Smooth muscle cell (in vitro differentiated cells): ENCODE data around the gene ANKRD6. TPM values are rescaled to one million over a fixed set of nuclear protein-coding genes. Genes with fewer than 3 reads are reported as not detected.

Experiments used
- DNase-seq: peaks from one replicate; lab custom pipeline; 2025; ENCODE audit not compliant: unreplicated experiment; lab: John Stamatoyannopoulos, UW
- H2AFZ ChIP-seq: fragments of 200-600 bp; sonication (generic); 2 replicates; pipeline ENCODE4 v1.6.0; 2016; ENCODE audit warnings: antibody characterized with exemption, low read depth, mild to moderate bottlenecking
- H3F3A ChIP-seq: fragments of 200-600 bp; sonication (generic); 2 replicates; pipeline ENCODE4 v1.6.0; 2017; ENCODE audit warnings: antibody characterized with exemption, low read depth
- H3K27ac ChIP-seq: fragments of 200-600 bp; sonication (generic); 2 replicates; pipeline ENCODE4 v1.5.1; 2016; ENCODE audit warnings: low read depth, mild to moderate bottlenecking
- H3K27me3 ChIP-seq: fragments of 200-600 bp; sonication (generic); 2 replicates; pipeline ENCODE4 v1.6.1; 2016; ENCODE audit warnings: low read depth, mild to moderate bottlenecking
- H3K36me3 ChIP-seq: fragments of 200-600 bp; sonication (generic); 2 replicates; pipeline ENCODE4 v1.5.1; 2016; ENCODE audit warnings: low read depth
- H3K4me1 ChIP-seq: fragments of 200-600 bp; sonication (generic); 2 replicates; pipeline ENCODE4 v1.5.1; 2016; ENCODE audit warnings: low read depth
- H3K4me2 ChIP-seq: fragments of 200-600 bp; sonication (generic); 2 replicates; pipeline ENCODE4 v1.6.0; 2016; ENCODE audit warnings: mild to moderate bottlenecking
- H3K4me3 ChIP-seq: fragments of 200-600 bp; sonication (generic); 2 replicates; pipeline ENCODE4 v1.5.1; 2016; ENCODE audit warnings: mild to moderate bottlenecking
- H3K79me2 ChIP-seq: fragments of 200-600 bp; sonication (generic); 2 replicates; pipeline ENCODE4 v1.6.0; 2016; ENCODE audit warnings: low read depth, mild to moderate bottlenecking
- H3K9ac ChIP-seq: fragments of 200-600 bp; sonication (generic); 2 replicates; pipeline ENCODE4 v1.6.0; 2016; ENCODE audit warnings: low read depth
- H3K9me3 ChIP-seq: fragments of 200-600 bp; sonication (generic); replicated peaks from 2 replicates; pipeline ENCODE4 v1.5.1; 2016; ENCODE audit warnings: low read depth
- H4K20me1 ChIP-seq: fragments of 200-600 bp; sonication (generic); 2 replicates; pipeline ENCODE4 v1.6.0; 2016; ENCODE audit warnings: low read depth
- WGBS: methylation state at CpG from one replicate; pipeline ENCODE4 v1.1.7; 2016; ENCODE audit warnings: low lambda C conversion rate; 5-methylcytosine and 5-hydroxymethylcytosine counted together
- polyA plus RNA-seq: library from polyadenylated mRNA; unstranded; fragments of >200 nt; fragmentation: Nextera tagmentation; extraction: Ambion mirVana; gene quantifications from 2 replicates; pipeline ENCODE4 v1.2.1, GENCODE V29; 2016
- total RNA-seq: library from RNA; depleted of rRNA; stranded (reverse); fragments of >200 nt; gene quantifications from 2 replicates; pipeline ENCODE4 v1.2.3, GENCODE V29; 2014
- TF ChIP-seq, protein P1 (sequence below): fragments of 200-600 bp; sonication (generic); IDR thresholded peaks from 2 replicates; pipeline ENCODE4 v1.5.1; 2017; ENCODE audit warnings: borderline replicate concordance, mild to moderate bottlenecking, antibody characterized with exemption; ENCODE audit not compliant: insufficient read depth, poor library complexity, severe bottlenecking

ANKRD6 gene
- total and polyA plus RNA-seq, 2 experiments from 2014 or later: 5.2 to 10.7 TPM

- peaks cover 8% of the 10 kb centered on the region for H3K4me1 ChIP-seq
These were observed 148.7 kb downstream of the ANKRD6 start for GRCh38 chr6:89581689-89582088.

DNA sequence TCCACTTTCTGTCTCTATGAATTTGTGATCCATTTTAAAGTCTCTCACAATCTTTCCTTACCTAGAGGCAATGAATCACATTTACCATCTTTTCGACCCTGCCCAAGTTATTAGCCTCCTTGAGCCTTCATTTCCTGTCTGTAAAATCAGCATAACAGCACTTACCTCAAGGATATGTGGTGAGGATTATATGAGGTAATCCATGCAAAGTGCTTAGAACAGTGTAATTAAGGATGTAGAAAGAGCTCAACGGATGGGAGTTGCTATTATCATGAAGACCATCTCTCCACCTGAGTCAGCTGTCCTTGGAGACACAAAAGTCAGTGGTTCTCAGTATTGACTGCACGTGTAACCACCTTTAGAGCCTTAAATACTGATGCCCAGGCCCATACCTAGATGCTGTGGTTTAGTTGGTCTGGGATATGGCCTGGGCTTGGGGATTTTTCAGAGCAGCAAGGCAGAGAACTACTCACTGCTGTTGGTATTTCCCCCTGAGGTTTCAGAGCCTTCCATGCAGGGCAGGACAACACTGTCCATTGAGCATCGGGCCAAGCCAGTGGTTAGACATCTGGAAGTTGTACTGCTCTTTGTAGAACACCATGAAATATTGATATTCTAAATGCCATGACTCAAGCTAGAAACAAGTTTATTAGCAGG lies 149.8 kb downstream of the ANKRD6 start:
- TF ChIP-seq, protein P1, sequence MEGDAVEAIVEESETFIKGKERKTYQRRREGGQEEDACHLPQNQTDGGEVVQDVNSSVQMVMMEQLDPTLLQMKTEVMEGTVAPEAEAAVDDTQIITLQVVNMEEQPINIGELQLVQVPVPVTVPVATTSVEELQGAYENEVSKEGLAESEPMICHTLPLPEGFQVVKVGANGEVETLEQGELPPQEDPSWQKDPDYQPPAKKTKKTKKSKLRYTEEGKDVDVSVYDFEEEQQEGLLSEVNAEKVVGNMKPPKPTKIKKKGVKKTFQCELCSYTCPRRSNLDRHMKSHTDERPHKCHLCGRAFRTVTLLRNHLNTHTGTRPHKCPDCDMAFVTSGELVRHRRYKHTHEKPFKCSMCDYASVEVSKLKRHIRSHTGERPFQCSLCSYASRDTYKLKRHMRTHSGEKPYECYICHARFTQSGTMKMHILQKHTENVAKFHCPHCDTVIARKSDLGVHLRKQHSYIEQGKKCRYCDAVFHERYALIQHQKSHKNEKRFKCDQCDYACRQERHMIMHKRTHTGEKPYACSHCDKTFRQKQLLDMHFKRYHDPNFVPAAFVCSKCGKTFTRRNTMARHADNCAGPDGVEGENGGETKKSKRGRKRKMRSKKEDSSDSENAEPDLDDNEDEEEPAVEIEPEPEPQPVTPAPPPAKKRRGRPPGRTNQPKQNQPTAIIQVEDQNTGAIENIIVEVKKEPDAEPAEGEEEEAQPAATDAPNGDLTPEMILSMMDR: no peak
- WGBS: 42% methylated on average over 4 of the region's 4 CpGs
- H3K4me1 ChIP-seq: peaks cover 8% of the 10 kb centered on the region

More at GRCh38 chr6:89581689-89582088, 148.7 kb downstream of the ANKRD6 start:
- Histone ChIP-seq H3K36me3 (no peaks in the 10 kb centered on the region), H3K9me3 (no peaks in the 10 kb centered on the region), H2AFZ (no peak overlapping the region), H3K27me3 (no peaks in the 10 kb centered on the region), H3K4me3 (no peak overlapping the region), H4K20me1 (no peaks in the 10 kb centered on the region), H3K4me2 (no peak overlapping the region), H3K79me2 (no peaks in the 10 kb centered on the region), H3K27ac (no peak overlapping the region), H3K9ac (no peak overlapping the region), H3F3A (peaks cover 12% of the 10 kb centered on the region)
- no peak for DNase-seq
- TF ChIP-seq, protein P1: no peak
- WGBS: 96% methylated on average over 4 of the region's 4 CpGs

GRCh38 chr6:89583559-89583958 lies 150.6 kb downstream of the ANKRD6 start:
- no peak overlapping the region for H3K4me3 ChIP-seq
- H3K27me3 ChIP-seq: no peaks in the 10 kb centered on the region
- TF ChIP-seq, protein P1: no peak
- no peaks in the 10 kb centered on the region for H3K36me3 ChIP-seq
- H3F3A ChIP-seq: peaks cover 12% of the 10 kb centered on the region
- peaks cover 8% of the 10 kb centered on the region for H3K4me1 ChIP-seq
- DNase-seq: no peak
- H4K20me1 ChIP-seq: no peaks in the 10 kb centered on the region
- 76% methylated on average over 2 of the region's 2 CpGs for WGBS
- no peak overlapping the region for H2AFZ ChIP-seq
- no peak overlapping the region for H3K4me2 ChIP-seq
- H3K9ac ChIP-seq: no peak overlapping the region
- peak overlapping the region; percentile 81 for H3K27ac ChIP-seq
- no peaks in the 10 kb centered on the region for H3K9me3 ChIP-seq
- no peaks in the 10 kb centered on the region for H3K79me2 ChIP-seq

More for the DNA sequence above, 149.8 kb downstream of the ANKRD6 start:
- H3K27me3 ChIP-seq: no peaks in the 10 kb centered on the region
- no peaks in the 10 kb centered on the region for H4K20me1 ChIP-seq
- H3K9ac ChIP-seq: no peak overlapping the region
- no peak overlapping the region for H3K4me2 ChIP-seq
- peak overlapping the region; percentile 20 for H3K27ac ChIP-seq
- no peak overlapping the region for H3K4me3 ChIP-seq
- H3K79me2 ChIP-seq: no peaks in the 10 kb centered on the region
- no peak overlapping the region for H2AFZ ChIP-seq
- H3F3A ChIP-seq: peaks cover 12% of the 10 kb centered on the region
- no peak for DNase-seq
- H3K9me3 ChIP-seq: no peaks in the 10 kb centered on the region
- H3K36me3 ChIP-seq: no peaks in the 10 kb centered on the region

GRCh38 chr6:89584539-89584938 lies 151.6 kb downstream of the ANKRD6 start:
- Histone ChIP-seq H3K27me3 (no peaks in the 10 kb centered on the region), H3K4me2 (peak overlapping the region; percentile 61), H4K20me1 (no peaks in the 10 kb centered on the region), H3K4me1 (peaks cover 14% of the 10 kb centered on the region), H3K9ac (peak overlapping the region; percentile 21), H3F3A (peaks cover 12% of the 10 kb centered on the region), H3K9me3 (no peaks in the 10 kb centered on the region), H3K27ac (peak overlapping the region; percentile 81), H3K79me2 (no peaks in the 10 kb centered on the region), H2AFZ (no peak overlapping the region), H3K4me3 (no peak overlapping the region), H3K36me3 (no peaks in the 10 kb centered on the region)
- TF ChIP-seq, protein P1: no peak
- WGBS: 47% methylated on average over 3 of the region's 3 CpGs
- DNase-seq: no peak
